A673 (cell line): Measurements from ENCODE around the gene ZACN.

Experiments
- EZH2 ChIP-seq: fragments of 200-600 bp; sonication (generic); IDR thresholded peaks from 2 replicates; pipeline ENCODE4 v1.6.1; 2017; ENCODE audit warnings: borderline replicate concordance, low read depth, mild to moderate bottlenecking, mixed read lengths, antibody characterized with exemption, low read length; ENCODE audit not compliant: poor library complexity, severe bottlenecking
- TF ChIP-seq, protein P1 (sequence below): fragments of 300-800, 200-600 bp; sonication (generic); conservative IDR thresholded peaks from 2 replicates; pipeline ENCODE4 v1.5.1; 2017; ENCODE audit warnings: low read depth, mild to moderate bottlenecking, antibody characterized with exemption, low read length, moderate library complexity, mixed read lengths

DNA sequence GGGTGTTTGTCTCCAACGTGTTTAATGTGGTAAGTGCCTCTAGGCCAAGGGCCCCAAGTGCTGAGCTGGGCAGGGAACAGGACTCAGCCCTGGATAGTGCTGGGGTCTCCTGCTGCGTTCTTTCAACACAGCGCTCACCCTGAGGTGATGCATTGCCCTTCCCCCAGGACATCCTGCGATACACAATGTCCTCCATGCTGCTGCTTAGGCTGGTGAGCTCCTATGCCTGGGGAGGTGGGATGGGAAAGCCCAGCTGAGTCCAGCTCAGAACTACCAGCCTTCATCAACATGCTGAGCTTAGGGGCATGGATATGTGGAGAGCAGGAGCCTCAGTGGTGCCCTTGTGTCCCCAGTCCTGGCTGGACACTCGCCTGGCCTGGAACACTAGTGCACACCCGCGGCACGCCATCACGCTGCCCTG, 563 bp downstream of the ZACN start:
- TF ChIP-seq, protein P1, sequence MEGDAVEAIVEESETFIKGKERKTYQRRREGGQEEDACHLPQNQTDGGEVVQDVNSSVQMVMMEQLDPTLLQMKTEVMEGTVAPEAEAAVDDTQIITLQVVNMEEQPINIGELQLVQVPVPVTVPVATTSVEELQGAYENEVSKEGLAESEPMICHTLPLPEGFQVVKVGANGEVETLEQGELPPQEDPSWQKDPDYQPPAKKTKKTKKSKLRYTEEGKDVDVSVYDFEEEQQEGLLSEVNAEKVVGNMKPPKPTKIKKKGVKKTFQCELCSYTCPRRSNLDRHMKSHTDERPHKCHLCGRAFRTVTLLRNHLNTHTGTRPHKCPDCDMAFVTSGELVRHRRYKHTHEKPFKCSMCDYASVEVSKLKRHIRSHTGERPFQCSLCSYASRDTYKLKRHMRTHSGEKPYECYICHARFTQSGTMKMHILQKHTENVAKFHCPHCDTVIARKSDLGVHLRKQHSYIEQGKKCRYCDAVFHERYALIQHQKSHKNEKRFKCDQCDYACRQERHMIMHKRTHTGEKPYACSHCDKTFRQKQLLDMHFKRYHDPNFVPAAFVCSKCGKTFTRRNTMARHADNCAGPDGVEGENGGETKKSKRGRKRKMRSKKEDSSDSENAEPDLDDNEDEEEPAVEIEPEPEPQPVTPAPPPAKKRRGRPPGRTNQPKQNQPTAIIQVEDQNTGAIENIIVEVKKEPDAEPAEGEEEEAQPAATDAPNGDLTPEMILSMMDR: no peak
- no peak for TF ChIP-seq EZH2
